Stimulated activated naive B cell treated with anti-CD40 and anti-IgM and Interleukin-4, amounts not matched to agents 10 μg/mL and 1 μg/mL and 100 μg/mL, for 72 hours (primary cell): ENCODE measurements around the gene CADPS2.
A peak's percentile ranks its signal among the peaks of the same experiment; 100 is the strongest.

Source experiments
- ATAC-seq, 2 donors: fragments of 150-1000 bp; cut with Tn5 transposase; replicated peaks; 2 replicates each; pipeline ENCODE4 v1.10.0; 2021; ENCODE audit warnings: moderate library complexity in 1 of 2
- DNase-seq: peaks from one replicate; pipeline ENCODE4 v3.0.0; 2021
- H3K27ac Mint-ChIP-seq: one replicate; pipeline ENCODE4 v1.8.0; 2022; ENCODE audit warnings: mild to moderate bottlenecking, mixed read lengths
- H3K27me3 Mint-ChIP-seq, 2 donors: one replicate each; pipeline ENCODE4 v1.8.0; 2022; ENCODE audit warnings: mixed read lengths in 2 of 2
- H3K36me3 Mint-ChIP-seq, 2 donors: one replicate each; pipeline ENCODE4 v1.8.0; 2022; ENCODE audit warnings: mixed read lengths in 2 of 2, mild to moderate bottlenecking in 1 of 2
- H3K4me1 Mint-ChIP-seq, 2 donors: one replicate each; pipeline ENCODE4 v1.8.0; 2022; ENCODE audit warnings: mixed read lengths in 2 of 2, mild to moderate bottlenecking in 1 of 2
- H3K4me3 Mint-ChIP-seq, 2 donors: one replicate each; pipeline ENCODE4 v1.8.0; 2022; ENCODE audit warnings: mild to moderate bottlenecking in 2 of 2, mixed read lengths in 2 of 2, moderate library complexity in 1 of 2
- H3K9me3 Mint-ChIP-seq, 2 donors: one replicate each; pipeline ENCODE4 v1.8.0; 2022; ENCODE audit warnings: mixed read lengths in 2 of 2, mild to moderate bottlenecking in 1 of 2

CADPS2 gene

GRCh38 chr7:122584676-122585251, 301.5 kb downstream of the CADPS2 start:
- Mint-ChIP-seq H3K36me3 (no peaks in the 10 kb centered on the region), H3K9me3 (no peaks in the 10 kb centered on the region), H3K27ac (no peak overlapping the region), H3K27me3 (no peaks in the 10 kb centered on the region), H3K4me1 (no peaks in the 10 kb centered on the region), H3K4me3 (no peak overlapping the region)
- DNase-seq (no peak), ATAC-seq (no peak)

GRCh38 chr7:122578350-122578749, 307.9 kb downstream of the CADPS2 start:
- no peak overlapping the region for H3K27ac Mint-ChIP-seq
- ATAC-seq: no peak
- no peak overlapping the region for H3K4me3 Mint-ChIP-seq
- H3K9me3 Mint-ChIP-seq: peaks cover 2 to 3% of the 10 kb centered on the region in 2 donors
- no peak for DNase-seq
- no peaks in the 10 kb centered on the region for H3K4me1 Mint-ChIP-seq
- no peaks in the 10 kb centered on the region for H3K27me3 Mint-ChIP-seq
- H3K36me3 Mint-ChIP-seq: no peaks in the 10 kb centered on the region

GRCh38 chr7:122577449-122578003, 308.7 kb downstream of the CADPS2 start:
- no peak for DNase-seq
- Mint-ChIP-seq H3K27me3 (no peaks in the 10 kb centered on the region), H3K4me1 (no peaks in the 10 kb centered on the region), H3K27ac (no peak overlapping the region), H3K36me3 (no peaks in the 10 kb centered on the region), H3K9me3 (peaks cover 2 to 3% of the 10 kb centered on the region in 2 donors), H3K4me3 (no peak overlapping the region)
- ATAC-seq: no peak

GRCh38 chr7:122572706-122573105, 313.6 kb downstream of the CADPS2 start:
- Mint-ChIP-seq H3K36me3 (no peaks in the 10 kb centered on the region), H3K9me3 (peaks cover 3 to 5% of the 10 kb centered on the region in 2 donors), H3K4me1 (no peaks in the 10 kb centered on the region), H3K4me3 (no peak overlapping the region), H3K27ac (no peak overlapping the region), H3K27me3 (no peaks in the 10 kb centered on the region)
- DNase-seq: no peak
- ATAC-seq: no peak

- H3K27me3 Mint-ChIP-seq: no peaks in the 10 kb centered on the region
- DNase-seq: no peak
- H3K9me3 Mint-ChIP-seq: no peaks in the 10 kb centered on the region
Observed at GRCh38 chr7:122561326-122561725, 324.9 kb downstream of the CADPS2 start.

GRCh38 chr7:122556873-122557542, 329.3 kb downstream of the CADPS2 start:
- ATAC-seq: no peak
- no peaks in the 10 kb centered on the region for H3K4me1 Mint-ChIP-seq
- H3K27me3 Mint-ChIP-seq: no peaks in the 10 kb centered on the region
- DNase-seq: no peak
- no peak overlapping the region for H3K4me3 Mint-ChIP-seq
- no peaks in the 10 kb centered on the region for H3K36me3 Mint-ChIP-seq
- H3K27ac Mint-ChIP-seq: no peak overlapping the region
- no peaks in the 10 kb centered on the region for H3K9me3 Mint-ChIP-seq

More at GRCh38 chr7:122561326-122561725, 324.9 kb downstream of the CADPS2 start:
- Mint-ChIP-seq H3K4me1 (no peaks in the 10 kb centered on the region), H3K36me3 (no peaks in the 10 kb centered on the region), H3K27ac (no peak overlapping the region), H3K4me3 (no peak overlapping the region)
- ATAC-seq: no peak

- Mint-ChIP-seq H3K4me1 (no peaks in the 10 kb centered on the region), H3K36me3 (no peaks in the 10 kb centered on the region), H3K4me3 (no peak overlapping the region), H3K9me3 (no peaks in the 10 kb centered on the region), H3K27me3 (no peaks in the 10 kb centered on the region), H3K27ac (no peak overlapping the region)
- no peak for DNase-seq
- no peak for ATAC-seq
Observed at GRCh38 chr7:122556219-122556618, 330.0 kb downstream of the CADPS2 start.

GRCh38 chr7:122553761-122554160, 332.5 kb downstream of the CADPS2 start:
- Mint-ChIP-seq H3K27ac (no peak overlapping the region), H3K36me3 (no peaks in the 10 kb centered on the region), H3K4me1 (no peaks in the 10 kb centered on the region), H3K27me3 (no peaks in the 10 kb centered on the region), H3K4me3 (no peak overlapping the region), H3K9me3 (no peaks in the 10 kb centered on the region)
- DNase-seq (no peak), ATAC-seq (no peak)

- Mint-ChIP-seq H3K36me3 (no peaks in the 10 kb centered on the region), H3K27me3 (no peaks in the 10 kb centered on the region), H3K9me3 (no peaks in the 10 kb centered on the region), H3K27ac (no peak overlapping the region), H3K4me3 (no peak overlapping the region), H3K4me1 (no peaks in the 10 kb centered on the region)
- ATAC-seq (no peak), DNase-seq (no peak)
Observed at GRCh38 chr7:122552769-122553168, 333.5 kb downstream of the CADPS2 start.

GRCh38 chr7:122550545-122550944, 335.7 kb downstream of the CADPS2 start:
- no peaks in the 10 kb centered on the region for H3K36me3 Mint-ChIP-seq
- no peaks in the 10 kb centered on the region for H3K27me3 Mint-ChIP-seq

GRCh38 chr7:122549578-122549977, 336.7 kb downstream of the CADPS2 start:
- ATAC-seq: no peak
- Mint-ChIP-seq H3K4me1 (peaks cover under 1 to 5% of the 10 kb centered on the region in 2 donors), H3K4me3 (no peak overlapping the region), H3K27ac (no peak overlapping the region), H3K27me3 (no peaks in the 10 kb centered on the region), H3K36me3 (no peaks in the 10 kb centered on the region), H3K9me3 (no peaks in the 10 kb centered on the region)
- no peak for DNase-seq

More at GRCh38 chr7:122550545-122550944, 335.7 kb downstream of the CADPS2 start:
- no peak for ATAC-seq
- Mint-ChIP-seq H3K4me1 (no peaks in the 10 kb centered on the region), H3K4me3 (no peak overlapping the region), H3K27ac (no peak overlapping the region), H3K9me3 (no peaks in the 10 kb centered on the region)
- no peak for DNase-seq

- Mint-ChIP-seq H3K36me3 (no peaks in the 10 kb centered on the region), H3K27ac (no peak overlapping the region), H3K27me3 (no peaks in the 10 kb centered on the region), H3K9me3 (no peaks in the 10 kb centered on the region), H3K4me3 (no peak overlapping the region), H3K4me1 (peaks cover 3 to 8% of the 10 kb centered on the region in 2 donors)
- ATAC-seq: no peak
- no peak for DNase-seq
Observed at GRCh38 chr7:122546496-122546895, 339.8 kb downstream of the CADPS2 start.

GRCh38 chr7:122544463-122544862, 341.8 kb downstream of the CADPS2 start:
- H3K4me1 Mint-ChIP-seq: peaks cover 3 to 8% of the 10 kb centered on the region in 2 donors
- H3K9me3 Mint-ChIP-seq: no peaks in the 10 kb centered on the region
- no peaks in the 10 kb centered on the region for H3K36me3 Mint-ChIP-seq
- H3K27ac Mint-ChIP-seq: no peak overlapping the region
- DNase-seq (peak; percentile 2), ATAC-seq (peak; percentile 96 to 98)
- H3K27me3 Mint-ChIP-seq: no peaks in the 10 kb centered on the region
- H3K4me3 Mint-ChIP-seq: no peak overlapping the region

GRCh38 chr7:122543891-122544290, 342.4 kb downstream of the CADPS2 start:
- H3K27ac Mint-ChIP-seq: no peak overlapping the region
- no peaks in the 10 kb centered on the region for H3K36me3 Mint-ChIP-seq

GRCh38 chr7:122543166-122543565, 343.1 kb downstream of the CADPS2 start:
- Mint-ChIP-seq H3K4me3 (no peak overlapping the region), H3K4me1 (peaks cover 3 to 8% of the 10 kb centered on the region in 2 donors), H3K27ac (no peak overlapping the region), H3K27me3 (no peaks in the 10 kb centered on the region), H3K9me3 (no peaks in the 10 kb centered on the region), H3K36me3 (no peaks in the 10 kb centered on the region)
- DNase-seq (no peak), ATAC-seq (no peak)

More at GRCh38 chr7:122543891-122544290, 342.4 kb downstream of the CADPS2 start:
- no peak overlapping the region for H3K4me3 Mint-ChIP-seq
- no peaks in the 10 kb centered on the region for H3K9me3 Mint-ChIP-seq
- no peak for DNase-seq
- no peak for ATAC-seq
- H3K27me3 Mint-ChIP-seq: no peaks in the 10 kb centered on the region
- H3K4me1 Mint-ChIP-seq: peaks cover 3 to 8% of the 10 kb centered on the region in 2 donors
